ENCODE results near the gene HMOX2.

- TF ChIP-seq CEBPB (IDR thresholded peaks at IDR 0.05; ENCODE audit: borderline replicate concordance, low read depth, low read length) (no peak), BHLHE40 (IDR thresholded peaks at IDR 0.05; ENCODE audit: low read length) (no peak), FOXM1 (CRISPR knock-in tag; IDR thresholded peaks at IDR 0.05) (no peak), AFF4 (CRISPR knock-in tag; IDR thresholded peaks at IDR 0.05) (no peak), E2F1 (CRISPR knock-in tag; IDR thresholded peaks at IDR 0.05) (no peak), TCF7L2 (IDR thresholded peaks at IDR 0.05; ENCODE audit: low read depth, low read length) (no peak), MYC (CRISPR knock-in tag; IDR thresholded peaks at IDR 0.05; ENCODE audit: borderline replicate concordance) (no peak), ZNF766 (CRISPR knock-in tag; IDR thresholded peaks at IDR 0.05; ENCODE audit: borderline replicate concordance) (no peak), ZHX1 (CRISPR knock-in tag; IDR thresholded peaks at IDR 0.05; ENCODE audit: low read depth) (no peak), CTCF (CRISPR knock-in tag; IDR thresholded peaks at IDR 0.05) (no peak), RNF219 (CRISPR knock-in tag; IDR thresholded peaks at IDR 0.05) (no peak), ZKSCAN5 (CRISPR knock-in tag; IDR thresholded peaks at IDR 0.05) (no peak)
These were observed 23.0 kb downstream of the HMOX2 start for GRCh38 chr16:4499196-4499555.
